KMS-11 (cell line): Measurements from ENCODE around the gene XYLT2.
"Not testable (repeated sequence)": the region's sequence is repeated elsewhere in the genome, so short reads cannot be mapped to it uniquely, and the experiment has no call there.

Experiments used
- H2AFZ ChIP-seq: fragments of 200-600 bp; sonication (generic); 2 replicates; pipeline ENCODE4 v1.6.1; 2016; ENCODE audit warnings: antibody characterized with exemption, mixed run types, low read depth
- H3K27ac ChIP-seq: fragments of 200-600 bp; sonication (generic); 2 replicates; pipeline ENCODE4 v1.6.1; 2016; ENCODE audit warnings: mild to moderate bottlenecking, mixed run types
- H3K27me3 ChIP-seq: fragments of 200-600 bp; sonication (generic); 2 replicates; pipeline ENCODE4 v1.6.1; 2017; ENCODE audit warnings: mild to moderate bottlenecking, low read depth, mixed run types, moderate library complexity; ENCODE audit not compliant: insufficient read depth
- H3K36me3 ChIP-seq: fragments of 200-600 bp; sonication (generic); 2 replicates; pipeline ENCODE4 v1.6.1; 2017; ENCODE audit warnings: mild to moderate bottlenecking, mixed run types; ENCODE audit not compliant: insufficient read depth
- H3K4me1 ChIP-seq: fragments of 200-600 bp; sonication (generic); 2 replicates; pipeline ENCODE4 v1.6.1; 2016; ENCODE audit warnings: mild to moderate bottlenecking, low read depth, mixed run types; ENCODE audit not compliant: poor library complexity, severe bottlenecking
- H3K4me2 ChIP-seq: fragments of 200-600 bp; sonication (generic); 2 replicates; pipeline ENCODE4 v1.7.0; 2016; ENCODE audit warnings: mild to moderate bottlenecking, mixed run types
- H3K4me3 ChIP-seq: fragments of 200-600 bp; sonication (generic); IDR thresholded peaks from 2 replicates; pipeline ENCODE4 v1.6.1; 2017; ENCODE audit warnings: low read depth, low read length, mixed read lengths; ENCODE audit not compliant: insufficient read depth
- H3K79me2 ChIP-seq: fragments of 200-600 bp; sonication (generic); 2 replicates; pipeline ENCODE4 v1.6.1; 2016; ENCODE audit warnings: low read depth, mixed run types; ENCODE audit not compliant: insufficient read depth
- H3K9ac ChIP-seq: fragments of 200-600 bp; sonication (generic); 2 replicates; pipeline ENCODE4 v1.6.1; 2016; ENCODE audit warnings: mild to moderate bottlenecking, mixed run types
- H4K20me1 ChIP-seq: fragments of 200-600 bp; sonication (generic); 2 replicates; pipeline ENCODE4 v1.6.1; 2016; ENCODE audit warnings: mild to moderate bottlenecking, mixed run types; ENCODE audit not compliant: insufficient read depth
- CTCF ChIP-seq: fragments of 200-600 bp; sonication (generic); conservative IDR thresholded peaks from 2 replicates; pipeline ENCODE4 v1.6.1; 2017; ENCODE audit warnings: low read depth, mild to moderate bottlenecking, antibody characterized with exemption, low read length, moderate library complexity, mixed read lengths

Gene XYLT2

GRCh38 chr17:50311483-50311882 lies 34.4 kb upstream of the XYLT2 start:
- Histone ChIP-seq H3K27ac (no peak overlapping the region), H3K79me2 (no peaks in the 10 kb centered on the region), H3K4me3 (no peak overlapping the region), H3K36me3 (no peaks in the 10 kb centered on the region), H3K4me1 (no peaks in the 10 kb centered on the region), H3K4me2 (no peak overlapping the region), H3K9ac (no peak overlapping the region), H4K20me1 (no peaks in the 10 kb centered on the region), H2AFZ (no peak overlapping the region), H3K27me3 (0 out of 2 replicates have a peak, but pooled peaks cover 3% of the 10 kb centered on the region)
- TF ChIP-seq CTCF, result no peak

GRCh38 chr17:50312308-50312707 lies 33.6 kb upstream of the XYLT2 start:
- Histone ChIP-seq H3K27me3 (0 out of 2 replicates have a peak, but pooled peaks cover 3% of the 10 kb centered on the region), H3K79me2 (no peaks in the 10 kb centered on the region), H3K36me3 (no peaks in the 10 kb centered on the region), H3K4me3 (no peak overlapping the region), H3K9ac (no peak overlapping the region), H4K20me1 (no peaks in the 10 kb centered on the region), H3K4me1 (no peaks in the 10 kb centered on the region), H2AFZ (no peak overlapping the region), H3K27ac (no peak overlapping the region), H3K4me2 (no peak overlapping the region)
- no peak for TF ChIP-seq CTCF

- no peaks in the 10 kb centered on the region for H3K4me1 ChIP-seq
- no peak overlapping the region for H3K4me2 ChIP-seq
- 0 out of 2 replicates have a peak, but pooled peaks cover 3% of the 10 kb centered on the region for H3K27me3 ChIP-seq
- no peaks in the 10 kb centered on the region for H4K20me1 ChIP-seq
- H3K36me3 ChIP-seq, result no peaks in the 10 kb centered on the region
- H3K27ac ChIP-seq, result no peak overlapping the region
- H3K9ac ChIP-seq, result no peak overlapping the region
- no peak overlapping the region for H2AFZ ChIP-seq
- H3K79me2 ChIP-seq, result no peaks in the 10 kb centered on the region
- no peak overlapping the region for H3K4me3 ChIP-seq
- no peak for TF ChIP-seq CTCF
Measured at GRCh38 chr17:50314456-50315011, 31.4 kb upstream of the XYLT2 start.

- H3K4me1 ChIP-seq, result no peaks in the 10 kb centered on the region
- H3K27me3 ChIP-seq, result 0 out of 2 replicates have a peak, but pooled peaks cover 2% of the 10 kb centered on the region
- no peak for TF ChIP-seq CTCF
Measured at GRCh38 chr17:50316016-50316587, 29.8 kb upstream of the XYLT2 start.

GRCh38 chr17:50316660-50317059 lies 29.3 kb upstream of the XYLT2 start:
- not testable (repeated sequence) for H3K4me1 ChIP-seq, H3K9ac ChIP-seq, H3K36me3 ChIP-seq, H4K20me1 ChIP-seq, H2AFZ ChIP-seq, H3K79me2 ChIP-seq, H3K4me2 ChIP-seq, H3K27me3 ChIP-seq, H3K27ac ChIP-seq, H3K4me3 ChIP-seq

More at GRCh38 chr17:50316016-50316587, 29.8 kb upstream of the XYLT2 start:
- no peak overlapping the region for H3K4me3 ChIP-seq
- H3K9ac ChIP-seq, result no peak overlapping the region
- no peak overlapping the region for H3K4me2 ChIP-seq
- no peaks in the 10 kb centered on the region for H3K36me3 ChIP-seq
- H3K27ac ChIP-seq, result no peak overlapping the region
- H4K20me1 ChIP-seq, result no peaks in the 10 kb centered on the region
- no peaks in the 10 kb centered on the region for H3K79me2 ChIP-seq
- no peak overlapping the region for H2AFZ ChIP-seq
